H1 (cell line): ENCODE results near the gene ATXN2.

Experiments
- ASH2L ChIP-seq: fragments of 200-600, 300-600 bp; sonication (generic); IDR thresholded peaks from one replicate; pipeline ENCODE4 v1.7.1; 2017; ENCODE audit warnings: low read length
- CBX5 ChIP-seq: fragments of 300-800, 300-1000 bp; sonication (generic); IDR thresholded peaks from 2 replicates; pipeline ENCODE4 v1.7.1; 2016; ENCODE audit warnings: antibody characterized with exemption, low read length, low read depth
- CHD2 ChIP-seq: IDR thresholded peaks from 2 replicates; pipeline ENCODE4 v1.6.1; 2012; ENCODE audit warnings: low read length, improper control_type of control experiment
- EP300 ChIP-seq, 2 experiments: IDR thresholded peaks; 1 replicate in 1 of 2; 2 replicates in 1 of 2; pipeline ENCODE4 v1.6.1; 2011 to 2012; ENCODE audit warnings: low read depth in 2 of 2, low read length in 2 of 2, mild to moderate bottlenecking in 2 of 2, borderline replicate concordance in 1 of 2, inconsistent platforms in 1 of 2, moderate library complexity in 1 of 2
- FOSL1 ChIP-seq: IDR thresholded peaks from 2 replicates; pipeline ENCODE4 v1.6.1; 2011; ENCODE audit warnings: mild to moderate bottlenecking, low read depth, low read length, moderate library complexity; ENCODE audit not compliant: insufficient read depth
- MAFK ChIP-seq: IDR thresholded peaks from 2 replicates; pipeline ENCODE4 v1.6.1; 2012; ENCODE audit warnings: low read depth, mild to moderate bottlenecking, improper control_type of control experiment, low read length
- POLR2AphosphoS5 ChIP-seq: IDR thresholded peaks from 2 replicates; pipeline ENCODE4 v1.6.1; 2011; ENCODE audit warnings: low read depth, low read length
- RFX5 ChIP-seq: IDR thresholded peaks from 2 replicates; pipeline ENCODE4 v1.6.1; 2011; ENCODE audit warnings: low read depth, low read length, improper control_type of control experiment, borderline replicate concordance
- SP2 ChIP-seq: IDR thresholded peaks from 2 replicates; pipeline ENCODE4 v1.6.1; 2012; ENCODE audit warnings: mild to moderate bottlenecking, low read length, inconsistent platforms
- SUZ12 ChIP-seq: fragments of 200-600 bp; sonication (generic); IDR thresholded peaks from 2 replicates; pipeline ENCODE4 v1.6.1; 2012; ENCODE audit warnings: mild to moderate bottlenecking, inconsistent platforms, low read length, moderate library complexity, mixed read lengths
- TAF1 ChIP-seq: IDR thresholded peaks from 2 replicates; pipeline ENCODE4 v1.6.1; 2011; ENCODE audit warnings: mild to moderate bottlenecking, low read depth, low read length
- TF ChIP-seq, protein P1 (sequence below), 3 experiments: IDR thresholded peaks; 1 replicate in 2 of 3; 2 replicates in 1 of 3; pipeline versions ENCODE4 v1.5.1 to v1.6.1; 2011; ENCODE audit warnings: low read length in 3 of 3, mild to moderate bottlenecking in 3 of 3, inconsistent platforms in 2 of 3, low read depth in 1 of 3, moderate library complexity in 1 of 3; ENCODE audit not compliant: insufficient read depth in 1 of 3; ENCODE audit errors: control extremely low read depth in 1 of 3

GRCh38 chr12:111454311-111454710 is 144.8 kb downstream of the ATXN2 start:
- TF ChIP-seq, protein P1, sequence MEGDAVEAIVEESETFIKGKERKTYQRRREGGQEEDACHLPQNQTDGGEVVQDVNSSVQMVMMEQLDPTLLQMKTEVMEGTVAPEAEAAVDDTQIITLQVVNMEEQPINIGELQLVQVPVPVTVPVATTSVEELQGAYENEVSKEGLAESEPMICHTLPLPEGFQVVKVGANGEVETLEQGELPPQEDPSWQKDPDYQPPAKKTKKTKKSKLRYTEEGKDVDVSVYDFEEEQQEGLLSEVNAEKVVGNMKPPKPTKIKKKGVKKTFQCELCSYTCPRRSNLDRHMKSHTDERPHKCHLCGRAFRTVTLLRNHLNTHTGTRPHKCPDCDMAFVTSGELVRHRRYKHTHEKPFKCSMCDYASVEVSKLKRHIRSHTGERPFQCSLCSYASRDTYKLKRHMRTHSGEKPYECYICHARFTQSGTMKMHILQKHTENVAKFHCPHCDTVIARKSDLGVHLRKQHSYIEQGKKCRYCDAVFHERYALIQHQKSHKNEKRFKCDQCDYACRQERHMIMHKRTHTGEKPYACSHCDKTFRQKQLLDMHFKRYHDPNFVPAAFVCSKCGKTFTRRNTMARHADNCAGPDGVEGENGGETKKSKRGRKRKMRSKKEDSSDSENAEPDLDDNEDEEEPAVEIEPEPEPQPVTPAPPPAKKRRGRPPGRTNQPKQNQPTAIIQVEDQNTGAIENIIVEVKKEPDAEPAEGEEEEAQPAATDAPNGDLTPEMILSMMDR (IDR thresholded peaks at IDR 0.05; ENCODE audit: control extremely low read depth in 1 of 3, insufficient read depth in 1 of 3, low read depth in 1 of 3, low read length in 3 of 3): no peak
- TF ChIP-seq SUZ12 (no peak), EP300 (IDR thresholded peaks at IDR 0.05; ENCODE audit: borderline replicate concordance in 1 of 2, low read depth in 2 of 2, low read length in 2 of 2) (no peak), POLR2AphosphoS5 (no peak), RFX5 (no peak), MAFK (no peak), TAF1 (no peak), CHD2 (no peak), SP2 (no peak), FOSL1 (no peak), CBX5 (no peak), ASH2L (no peak)
